K562 (cell line): Measurements from ENCODE around the gene TRMU. TPM values are rescaled to one million over a fixed set of nuclear protein-coding genes. Genes with fewer than 3 reads are reported as not detected.

Experiments used
- ATAC-seq: fragments of 200-7000 bp; cut with Tn5 transposase; 3 replicates; pipeline ENCODE4 v1.9.1; 2020; ENCODE audit warnings: moderate library complexity
- BruUV-seq: library from RNA; stranded (reverse); fragments of 400-500 nt; replicated peaks from 2 replicates; lab custom pipeline; 2021; lab: Mats Ljungman, UMichigan
- CTCF ChIA-PET: fragments of 300-600 bp; formaldehyde crosslinking; extraction: SDS; loops from one replicate; lab custom pipeline; 2021; ENCODE audit warnings: low intra/inter-chr PET ratio; lab: Yijun Ruan, JAX
- POLR2A ChIA-PET: fragments of 300-600, 350-650 bp; sonication (Branson Sonifier 250); formaldehyde crosslinking; extraction: SDS; loops from one replicate; lab custom pipeline; 2021; ENCODE audit warnings: antibody characterized with exemption, inconsistent platforms; lab: Yijun Ruan, JAX
- DNase-seq, 4 experiments: peaks; one replicate each; pipeline versions ENCODE4 v3.0.0 to v3.0.0-alpha.2; 2011 to 2018; ENCODE audit warnings: low spot score in 3 of 4, mixed read lengths in 3 of 4; ENCODE audit errors: extremely low read depth in 1 of 4
- FAIRE-seq: peaks from 2 replicates; lab custom pipeline; 2011; peaks lifted over from hg19 to GRCh38; lab: Jason Lieb, UNC
- H2AFZ ChIP-seq: 2 replicates; pipeline ENCODE4 v1.6.0; 2011; ENCODE audit warnings: low read depth, low read length, control low read depth, inconsistent platforms
- H3K27ac ChIP-seq: fragments of 200-600 bp; 3 replicates; pipeline ENCODE4 v1.8.0; 2011; ENCODE audit warnings: low read depth, mild to moderate bottlenecking, control low read depth, inconsistent platforms, low read length, moderate library complexity, mixed read lengths; ENCODE audit errors: extremely low read depth
- H3K27me3 ChIP-seq, 2 experiments: fragments of 300-600 bp in 1 of 2; 2 replicates in 1 of 2; 3 replicates in 1 of 2; pipeline versions ENCODE4 v1.6.0 to v1.8.0; 2011; ENCODE audit warnings: inconsistent platforms in 2 of 2, low read length in 2 of 2, mild to moderate bottlenecking in 1 of 2, mixed read lengths in 1 of 2, moderate library complexity in 1 of 2; ENCODE audit not compliant: control insufficient read depth in 2 of 2, insufficient read depth in 2 of 2
- H3K36me3 ChIP-seq: fragments of 300-600 bp; 3 replicates; pipeline ENCODE4 v1.8.0; 2011; ENCODE audit warnings: mild to moderate bottlenecking, low read length, inconsistent platforms; ENCODE audit not compliant: control insufficient read depth, insufficient read depth
- H3K4me1 ChIP-seq, 2 experiments: fragments of 200-600 bp in 1 of 2; replicated peaks in 1 of 2; 2 replicates in 1 of 2; 3 replicates in 1 of 2; pipeline versions ENCODE4 v1.5.1 to v1.8.0; 2011; ENCODE audit warnings: inconsistent platforms in 2 of 2, low read length in 2 of 2, mild to moderate bottlenecking in 1 of 2, mixed read lengths in 1 of 2, moderate library complexity in 1 of 2; ENCODE audit not compliant: control insufficient read depth in 2 of 2, insufficient read depth in 2 of 2
- H3K4me2 ChIP-seq: 2 replicates; pipeline ENCODE4 v1.6.1; 2011; ENCODE audit warnings: low read length, control low read depth, inconsistent platforms, mixed read lengths; ENCODE audit not compliant: insufficient read depth
- H3K4me3 ChIP-seq: fragments of 200-600 bp; sonication (generic), shearing (Covaris generic); 2 replicates; pipeline ENCODE4 v1.5.1; 2016; ENCODE audit warnings: control low read depth, inconsistent platforms
- H3K79me2 ChIP-seq: fragments of 200-600 bp; 3 replicates; pipeline ENCODE4 v1.8.0; 2011; ENCODE audit warnings: low read length, inconsistent platforms; ENCODE audit not compliant: control insufficient read depth, insufficient read depth
- H3K9ac ChIP-seq, 2 experiments: 2 replicates each; pipeline versions ENCODE4 v1.6.0 to v1.6.1; 2011; ENCODE audit warnings: low read depth in 2 of 2, low read length in 2 of 2, control low read depth in 1 of 2, inconsistent platforms in 1 of 2, mild to moderate bottlenecking in 1 of 2, mixed read lengths in 1 of 2; ENCODE audit not compliant: insufficient read depth in 1 of 2
- H3K9me1 ChIP-seq: one replicate; pipeline ENCODE4 v1.6.0; 2011; ENCODE audit warnings: inconsistent platforms, mild to moderate bottlenecking, low read length, moderate library complexity; ENCODE audit not compliant: control insufficient read depth, insufficient read depth
- H3K9me3 ChIP-seq: replicated peaks from 2 replicates; pipeline ENCODE4 v1.5.1; 2011; ENCODE audit warnings: low read depth, low read length, inconsistent platforms; ENCODE audit not compliant: control insufficient read depth, insufficient read depth
- H4K20me1 ChIP-seq: replicated peaks from 2 replicates; pipeline ENCODE4 v1.6.1; 2011; ENCODE audit warnings: low read length, inconsistent platforms, mixed read lengths; ENCODE audit not compliant: control insufficient read depth, insufficient read depth
- BDP1 ChIP-seq: IDR thresholded peaks from 3 replicates; pipeline ENCODE4 v1.6.1; 2011; ENCODE audit not compliant: insufficient read length, insufficient read depth
- CXXC5 ChIP-seq: fragments of 250-450 bp; sonication (Bioruptor Pico); IDR thresholded peaks from 2 replicates; pipeline ENCODE4 v1.8.0; 2022; ENCODE audit warnings: inconsistent platforms, mild to moderate bottlenecking, moderate library complexity
- E2F8 ChIP-seq: fragments of 450-650 bp; IDR thresholded peaks from 2 replicates; pipeline ENCODE4 v1.7.1; 2018; ENCODE audit warnings: mild to moderate bottlenecking, low read depth; ENCODE audit not compliant: partially characterized antibody
- GATA2 ChIP-seq: sonication (generic); formaldehyde crosslinking; IDR thresholded peaks from 2 replicates; pipeline ENCODE4 v1.4.0; 2020; ENCODE audit warnings: mild to moderate bottlenecking, missing genetic modification reagents
- MCM5 ChIP-seq: fragments of 450-650 bp; IDR thresholded peaks from 2 replicates; pipeline ENCODE4 v1.6.1; 2016; ENCODE audit warnings: low read depth
- OTX1 ChIP-seq: fragments of 450-650 bp; formaldehyde crosslinking; IDR thresholded peaks from 2 replicates; pipeline ENCODE4 v1.4.0; 2022; ENCODE audit warnings: mild to moderate bottlenecking
- POLR3A ChIP-seq: IDR thresholded peaks from 2 replicates; pipeline ENCODE4 v1.6.1; 2011; ENCODE audit warnings: borderline replicate concordance, mild to moderate bottlenecking, moderate library complexity; ENCODE audit not compliant: insufficient read length, insufficient read depth; ENCODE audit errors: extremely low read depth
- RBM22 ChIP-seq: fragments of 200-400 bp; formaldehyde crosslinking; IDR thresholded peaks from 2 replicates; pipeline ENCODE4 v1.6.1; 2018; ENCODE audit warnings: low read length, low read depth; ENCODE audit not compliant: poor library complexity, severe bottlenecking
- TAF1 ChIP-seq: IDR thresholded peaks from 2 replicates; pipeline ENCODE4 v1.6.1; 2011; ENCODE audit warnings: mild to moderate bottlenecking, low read length, moderate library complexity; ENCODE audit not compliant: insufficient read depth, control insufficient read depth, severe bottlenecking; ENCODE audit errors: extremely low read depth
- ZNF133 ChIP-seq: fragments of 250-450 bp; sonication (Bioruptor Pico); IDR thresholded peaks from 2 replicates; pipeline ENCODE4 v1.4.0; 2020; ENCODE audit warnings: mild to moderate bottlenecking
- ZNF785 ChIP-seq: fragments of 250-450 bp; sonication (Bioruptor Pico); IDR thresholded peaks from 2 replicates; pipeline ENCODE4 v1.4.0; 2020; ENCODE audit warnings: mild to moderate bottlenecking
- WGBS: fragments of 100-300 bp; shearing (Covaris generic); methylation state at CpG from one replicate; pipeline ENCODE4 v1.1.6; 2016; ENCODE audit warnings: low coverage, mixed read lengths; ENCODE audit not compliant: insufficient coverage; ENCODE audit errors: missing lambda C conversion rate; 5-methylcytosine and 5-hydroxymethylcytosine counted together
- in situ Hi-C: fragments of 300-500 bp; cut with MboI; formaldehyde crosslinking; loops from 4 replicates; pipeline ENCODE4 v1.15.0; 2018; ENCODE audit warnings: inconsistent platforms, mixed read lengths
- intact Hi-C: fragments of 100-400 bp; cut with micrococcal nuclease; formaldehyde crosslinking; loops from 2 replicates; pipeline ENCODE4 v1.14.2; 2022
- polyA plus RNA-seq, 8 experiments: library from polyadenylated mRNA; depleted of rRNA in 4 of 8; stranded (reverse) in 5 of 8; unstranded in 3 of 8; fragments of >200 nt; fragmentation: Nextera tagmentation in 2 of 8; fragmentation: Illumina TruSeq in 1 of 8; extraction: Ambion mirVana in 2 of 8; extraction: Trizol in 1 of 8; gene quantifications; 2 replicates each; pipeline versions ENCODE4 v1.2.1 to v1.2.3, GENCODE V29; 2011 to 2014; ENCODE audit warnings: inconsistent platforms in 1 of 8, missing spikeins in 1 of 8
- total RNA-seq, 7 experiments: library from RNA; depleted of rRNA in 6 of 7; stranded (reverse); fragments of >200 nt in 6 of 7; fragmentation: Illumina TruSeq in 2 of 7; extraction: Trizol in 2 of 7; gene quantifications; 2 replicates each; pipeline versions ENCODE4 v1.2.1 to v1.2.3, GENCODE V29; 2011 to 2021; ENCODE audit warnings: low replicate concordance in 1 of 7
- TF ChIP-seq, protein P1 (sequence below): sonication (generic); formaldehyde crosslinking; IDR thresholded peaks from 2 replicates; pipeline ENCODE4 v1.8.0; 2022; ENCODE audit warnings: mild to moderate bottlenecking, missing genetic modification reagents

TRMU gene
- total and polyA plus RNA-seq, 9 of the 15 experiments (the other 6 are each of a cell fraction or from before 2014, with no cell fraction given): 2.3 to 49.9 (median 35.3) TPM

DNA sequence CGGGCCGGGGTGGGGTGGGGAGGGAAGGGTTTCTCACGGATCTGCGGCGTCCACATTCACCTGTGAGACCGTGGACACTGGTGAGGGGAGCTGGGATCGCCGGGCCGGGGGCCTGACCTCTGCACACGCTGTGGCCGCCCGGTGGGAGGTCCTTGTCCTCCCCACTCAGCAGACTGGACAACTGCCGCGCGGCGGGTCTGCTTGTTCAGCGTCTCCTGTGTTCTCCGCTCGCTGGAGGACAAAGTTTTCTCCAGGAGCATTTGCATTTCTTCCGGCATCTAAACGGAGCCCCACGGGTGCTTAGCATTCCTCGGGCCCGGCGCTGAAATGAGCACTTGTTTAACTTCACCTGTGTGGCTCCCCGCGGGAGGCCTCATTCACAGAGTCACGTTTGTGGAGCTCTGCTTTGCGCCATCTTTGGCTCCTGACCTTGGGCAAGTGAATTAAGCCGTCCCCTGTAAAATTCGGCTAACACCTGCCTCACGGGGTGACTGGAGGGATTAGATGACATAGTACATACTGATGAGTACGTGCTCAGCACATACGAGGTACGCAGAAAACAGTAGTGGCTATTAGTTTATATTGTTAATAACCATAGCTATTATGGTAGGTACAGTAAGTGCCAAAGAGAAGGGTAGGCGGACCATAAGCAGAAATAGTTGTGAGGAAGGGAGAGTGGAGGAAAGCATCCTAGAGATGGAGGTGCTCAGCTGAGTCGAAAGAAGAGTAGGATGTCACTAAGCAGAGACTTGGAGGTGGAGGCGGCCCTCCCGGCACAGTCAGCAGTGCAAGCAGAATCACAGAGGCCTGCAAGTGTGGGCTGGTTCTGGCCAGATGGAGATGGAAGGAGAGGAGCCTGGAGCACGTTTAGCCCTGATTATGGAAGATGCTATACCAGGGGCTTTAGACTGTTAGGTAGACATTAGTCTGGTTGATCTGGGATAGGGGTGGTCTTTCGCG, 885 bp downstream of the TRMU start:
- FAIRE-seq: peak; percentile 42
- Histone ChIP-seq H3K9me3 (no peaks in the 10 kb centered on the region), H3K4me2 (peak overlapping the region; percentile 89), H3K27me3 (no peaks in the 10 kb centered on the region), H3K4me3 (peak overlapping the region; percentile 72), H3K9ac (peak overlapping the region; percentile 78 to 97), H2AFZ (peak overlapping the region; percentile 85), H3K27ac (peak overlapping the region; percentile 79), H3K36me3 (peaks cover 61% of the 10 kb centered on the region; the same call in 2 of the 3 replicates), H3K4me1 (peaks cover 5 to 12% of the 10 kb centered on the region in 2 experiments; a peak in 4 of 5 replicates), H4K20me1 (no peaks in the 10 kb centered on the region), H3K79me2 (peaks cover 31% of the 10 kb centered on the region), H3K9me1 (no peaks in the 10 kb centered on the region)
- ChIA-PET POLR2A (interaction anchor here (0.6 to 1.3 kb wide), 3 partner anchors 29 to 74 kb away, joined by 3 read pairs; no protein-coding TSS in a partner anchor), CTCF (no interaction called here)
- WGBS: 2% methylated on average over 37 of the region's 42 CpGs
- in situ Hi-C loops: no loop called here
- BruUV-seq: TSS peak; percentile 29
- peak; percentile 35 to 59 (median 48) for DNase-seq
- intact Hi-C loops: no loop called here
- ATAC-seq: peak; percentile 63
- TF ChIP-seq MCM5: no peak
- no peak for TF ChIP-seq OTX1 (CRISPR knock-in tag)
- no peak for TF ChIP-seq POLR3A
- no peak for TF ChIP-seq CXXC5 (CRISPR knock-in tag)
- TF ChIP-seq TAF1: peak; percentile 20
- TF ChIP-seq E2F8: no peak
- no peak for TF ChIP-seq ZNF133 (CRISPR knock-in tag)
- TF ChIP-seq RBM22: no peak
- TF ChIP-seq GATA2 (CRISPR knock-in tag): no peak
- no peak for TF ChIP-seq ZNF785 (CRISPR knock-in tag)
- TF ChIP-seq, protein P1, sequence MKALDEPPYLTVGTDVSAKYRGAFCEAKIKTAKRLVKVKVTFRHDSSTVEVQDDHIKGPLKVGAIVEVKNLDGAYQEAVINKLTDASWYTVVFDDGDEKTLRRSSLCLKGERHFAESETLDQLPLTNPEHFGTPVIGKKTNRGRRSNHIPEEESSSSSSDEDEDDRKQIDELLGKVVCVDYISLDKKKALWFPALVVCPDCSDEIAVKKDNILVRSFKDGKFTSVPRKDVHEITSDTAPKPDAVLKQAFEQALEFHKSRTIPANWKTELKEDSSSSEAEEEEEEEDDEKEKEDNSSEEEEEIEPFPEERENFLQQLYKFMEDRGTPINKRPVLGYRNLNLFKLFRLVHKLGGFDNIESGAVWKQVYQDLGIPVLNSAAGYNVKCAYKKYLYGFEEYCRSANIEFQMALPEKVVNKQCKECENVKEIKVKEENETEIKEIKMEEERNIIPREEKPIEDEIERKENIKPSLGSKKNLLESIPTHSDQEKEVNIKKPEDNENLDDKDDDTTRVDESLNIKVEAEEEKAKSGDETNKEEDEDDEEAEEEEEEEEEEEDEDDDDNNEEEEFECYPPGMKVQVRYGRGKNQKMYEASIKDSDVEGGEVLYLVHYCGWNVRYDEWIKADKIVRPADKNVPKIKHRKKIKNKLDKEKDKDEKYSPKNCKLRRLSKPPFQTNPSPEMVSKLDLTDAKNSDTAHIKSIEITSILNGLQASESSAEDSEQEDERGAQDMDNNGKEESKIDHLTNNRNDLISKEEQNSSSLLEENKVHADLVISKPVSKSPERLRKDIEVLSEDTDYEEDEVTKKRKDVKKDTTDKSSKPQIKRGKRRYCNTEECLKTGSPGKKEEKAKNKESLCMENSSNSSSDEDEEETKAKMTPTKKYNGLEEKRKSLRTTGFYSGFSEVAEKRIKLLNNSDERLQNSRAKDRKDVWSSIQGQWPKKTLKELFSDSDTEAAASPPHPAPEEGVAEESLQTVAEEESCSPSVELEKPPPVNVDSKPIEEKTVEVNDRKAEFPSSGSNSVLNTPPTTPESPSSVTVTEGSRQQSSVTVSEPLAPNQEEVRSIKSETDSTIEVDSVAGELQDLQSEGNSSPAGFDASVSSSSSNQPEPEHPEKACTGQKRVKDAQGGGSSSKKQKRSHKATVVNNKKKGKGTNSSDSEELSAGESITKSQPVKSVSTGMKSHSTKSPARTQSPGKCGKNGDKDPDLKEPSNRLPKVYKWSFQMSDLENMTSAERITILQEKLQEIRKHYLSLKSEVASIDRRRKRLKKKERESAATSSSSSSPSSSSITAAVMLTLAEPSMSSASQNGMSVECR (CRISPR knock-in tag): 0 out of 2 replicates have a peak, but pooled peaks have one; percentile 4
- no peak for TF ChIP-seq BDP1
